ENCODE measurements around the gene MOSPD3. TPM values are rescaled to one million over a fixed set of nuclear protein-coding genes. Genes with fewer than 3 reads are reported as not detected.

The MOSPD3 gene
- total and polyA plus RNA-seq, 2 of the 13 experiments (the other 11 are each of a cell fraction or from before 2014, with no cell fraction given) = 7.6 to 8.8 TPM

DNA sequence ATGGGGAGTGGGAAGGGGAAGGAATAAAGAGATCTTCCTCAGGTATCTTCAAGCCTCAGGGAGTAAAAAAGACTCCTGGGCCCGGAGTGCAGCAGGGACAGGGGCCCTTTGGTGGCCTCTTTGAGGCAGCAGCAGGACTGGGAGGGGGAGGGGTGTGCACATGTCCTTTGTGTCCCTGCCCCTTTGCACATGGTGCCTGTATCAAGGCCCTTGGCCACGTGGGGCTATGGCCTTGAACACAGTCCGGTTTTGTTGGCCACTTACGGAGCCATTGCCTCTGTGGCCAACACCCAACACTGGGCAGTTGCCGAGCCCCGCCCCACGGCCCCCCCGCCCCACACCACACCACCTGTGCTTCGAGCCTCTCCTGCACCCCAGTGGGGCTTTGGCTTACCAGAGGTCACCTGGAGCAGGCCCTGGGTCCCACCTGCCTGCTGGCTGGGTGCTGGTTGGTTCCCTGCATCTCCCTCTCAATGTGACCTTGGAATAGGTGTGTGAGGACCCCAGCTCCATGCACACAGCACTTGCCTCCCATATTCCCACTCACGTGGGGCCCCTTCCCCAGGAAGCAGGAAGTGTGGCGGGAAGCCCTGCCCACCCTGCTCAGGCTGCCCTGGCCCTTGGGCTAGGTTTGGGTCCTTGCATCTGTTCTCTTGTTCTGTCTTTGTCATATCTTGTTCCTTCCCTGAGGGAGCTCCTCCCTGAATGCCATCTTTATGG lies 44.0 kb upstream of the MOSPD3 start (continued):
- TF ChIP-seq CC2D1A (CRISPR knock-in tag; IDR thresholded peaks at IDR 0.05) (peak; percentile 52; the same call in 1 of the 2 replicates), THAP11 (CRISPR knock-in tag; IDR thresholded peaks at IDR 0.05) (peak; percentile 17; the same call in 1 of the 2 replicates), ZNF816 (CRISPR knock-in tag; IDR thresholded peaks at IDR 0.05; ENCODE audit: borderline replicate concordance) (no peak; the same call in 1 of the 2 replicates), ZFAT (CRISPR knock-in tag; conservative IDR thresholded peaks at IDR 0.05) (no peak; the same call in 1 of the 2 replicates), GATA4 (IDR thresholded peaks at IDR 0.05; ENCODE audit: borderline replicate concordance, low read depth) (peak; percentile 59), U2AF1 (optimal IDR thresholded peaks at IDR 0.05; ENCODE audit: low read depth, low read length) (no peak), KDM5B (CRISPR knock-in tag; IDR thresholded peaks at IDR 0.05; ENCODE audit: borderline replicate concordance) (peak; percentile 68; the same call in 1 of the 2 replicates), ZNF562 (CRISPR knock-in tag; IDR thresholded peaks at IDR 0.05; ENCODE audit: borderline replicate concordance) (peak; percentile 56; the same call in 1 of the 2 replicates), NFE2 (CRISPR knock-in tag; IDR thresholded peaks at IDR 0.05) (no peak), ZNF652 (CRISPR knock-in tag; IDR thresholded peaks at IDR 0.05; ENCODE audit: borderline replicate concordance, low read depth) (peak; percentile 40; the same call in 1 of the 2 replicates), ETV5 (CRISPR knock-in tag; IDR thresholded peaks at IDR 0.05; ENCODE audit: borderline replicate concordance) (peak; percentile 26; the same call in 1 of the 2 replicates), KDM2A (CRISPR knock-in tag; IDR thresholded peaks at IDR 0.05; ENCODE audit: borderline replicate concordance, low read depth) (peak; percentile 98), ZNF510 (CRISPR knock-in tag; IDR thresholded peaks at IDR 0.05; ENCODE audit: low read depth) (peak; percentile 71), NAIF1 (CRISPR knock-in tag; IDR thresholded peaks at IDR 0.05; ENCODE audit: borderline replicate concordance) (no peak; the same call in 1 of the 2 replicates), ZNF33A (CRISPR knock-in tag; IDR thresholded peaks at IDR 0.05; ENCODE audit: borderline replicate concordance) (no peak), POLR2A (IDR thresholded peaks at IDR 0.05; ENCODE audit: insufficient read depth in 1 of 2, low read depth in 2 of 2, low read length in 2 of 2) (peak in 1 of 2 experiments; percentile 64; a peak in 2 of 4 replicates)
- TF ChIP-seq, protein P1, sequence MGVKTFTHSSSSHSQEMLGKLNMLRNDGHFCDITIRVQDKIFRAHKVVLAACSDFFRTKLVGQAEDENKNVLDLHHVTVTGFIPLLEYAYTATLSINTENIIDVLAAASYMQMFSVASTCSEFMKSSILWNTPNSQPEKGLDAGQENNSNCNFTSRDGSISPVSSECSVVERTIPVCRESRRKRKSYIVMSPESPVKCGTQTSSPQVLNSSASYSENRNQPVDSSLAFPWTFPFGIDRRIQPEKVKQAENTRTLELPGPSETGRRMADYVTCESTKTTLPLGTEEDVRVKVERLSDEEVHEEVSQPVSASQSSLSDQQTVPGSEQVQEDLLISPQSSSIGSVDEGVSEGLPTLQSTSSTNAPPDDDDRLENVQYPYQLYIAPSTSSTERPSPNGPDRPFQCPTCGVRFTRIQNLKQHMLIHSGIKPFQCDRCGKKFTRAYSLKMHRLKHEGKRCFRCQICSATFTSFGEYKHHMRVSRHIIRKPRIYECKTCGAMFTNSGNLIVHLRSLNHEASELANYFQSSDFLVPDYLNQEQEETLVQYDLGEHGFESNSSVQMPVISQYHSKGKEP (CRISPR knock-in tag; IDR thresholded peaks at IDR 0.05) = 0 out of 2 replicates have a peak, but pooled peaks have one; percentile 19
- TF ChIP-seq, protein P2, sequence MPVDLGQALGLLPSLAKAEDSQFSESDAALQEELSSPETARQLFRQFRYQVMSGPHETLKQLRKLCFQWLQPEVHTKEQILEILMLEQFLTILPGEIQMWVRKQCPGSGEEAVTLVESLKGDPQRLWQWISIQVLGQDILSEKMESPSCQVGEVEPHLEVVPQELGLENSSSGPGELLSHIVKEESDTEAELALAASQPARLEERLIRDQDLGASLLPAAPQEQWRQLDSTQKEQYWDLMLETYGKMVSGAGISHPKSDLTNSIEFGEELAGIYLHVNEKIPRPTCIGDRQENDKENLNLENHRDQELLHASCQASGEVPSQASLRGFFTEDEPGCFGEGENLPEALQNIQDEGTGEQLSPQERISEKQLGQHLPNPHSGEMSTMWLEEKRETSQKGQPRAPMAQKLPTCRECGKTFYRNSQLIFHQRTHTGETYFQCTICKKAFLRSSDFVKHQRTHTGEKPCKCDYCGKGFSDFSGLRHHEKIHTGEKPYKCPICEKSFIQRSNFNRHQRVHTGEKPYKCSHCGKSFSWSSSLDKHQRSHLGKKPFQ (CRISPR knock-in tag; IDR thresholded peaks at IDR 0.05; ENCODE audit: insufficient replicate concordance) = peak; percentile 85
- TF ChIP-seq, protein P3, sequence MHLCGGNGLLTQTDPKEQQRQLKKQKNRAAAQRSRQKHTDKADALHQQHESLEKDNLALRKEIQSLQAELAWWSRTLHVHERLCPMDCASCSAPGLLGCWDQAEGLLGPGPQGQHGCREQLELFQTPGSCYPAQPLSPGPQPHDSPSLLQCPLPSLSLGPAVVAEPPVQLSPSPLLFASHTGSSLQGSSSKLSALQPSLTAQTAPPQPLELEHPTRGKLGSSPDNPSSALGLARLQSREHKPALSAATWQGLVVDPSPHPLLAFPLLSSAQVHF (CRISPR knock-in tag; IDR thresholded peaks at IDR 0.05) = no peak
- TF ChIP-seq, protein P4, sequence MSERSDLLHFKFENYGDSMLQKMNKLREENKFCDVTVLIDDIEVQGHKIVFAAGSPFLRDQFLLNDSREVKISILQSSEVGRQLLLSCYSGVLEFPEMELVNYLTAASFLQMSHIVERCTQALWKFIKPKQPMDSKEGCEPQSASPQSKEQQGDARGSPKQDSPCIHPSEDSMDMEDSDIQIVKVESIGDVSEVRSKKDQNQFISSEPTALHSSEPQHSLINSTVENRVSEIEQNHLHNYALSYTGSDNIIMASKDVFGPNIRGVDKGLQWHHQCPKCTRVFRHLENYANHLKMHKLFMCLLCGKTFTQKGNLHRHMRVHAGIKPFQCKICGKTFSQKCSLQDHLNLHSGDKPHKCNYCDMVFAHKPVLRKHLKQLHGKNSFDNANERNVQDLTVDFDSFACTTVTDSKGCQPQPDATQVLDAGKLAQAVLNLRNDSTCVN (CRISPR knock-in tag; IDR thresholded peaks at IDR 0.05; ENCODE audit: borderline replicate concordance) = peak; percentile 28; the same call in 1 of the 2 replicates
- TF ChIP-seq, protein P5, sequence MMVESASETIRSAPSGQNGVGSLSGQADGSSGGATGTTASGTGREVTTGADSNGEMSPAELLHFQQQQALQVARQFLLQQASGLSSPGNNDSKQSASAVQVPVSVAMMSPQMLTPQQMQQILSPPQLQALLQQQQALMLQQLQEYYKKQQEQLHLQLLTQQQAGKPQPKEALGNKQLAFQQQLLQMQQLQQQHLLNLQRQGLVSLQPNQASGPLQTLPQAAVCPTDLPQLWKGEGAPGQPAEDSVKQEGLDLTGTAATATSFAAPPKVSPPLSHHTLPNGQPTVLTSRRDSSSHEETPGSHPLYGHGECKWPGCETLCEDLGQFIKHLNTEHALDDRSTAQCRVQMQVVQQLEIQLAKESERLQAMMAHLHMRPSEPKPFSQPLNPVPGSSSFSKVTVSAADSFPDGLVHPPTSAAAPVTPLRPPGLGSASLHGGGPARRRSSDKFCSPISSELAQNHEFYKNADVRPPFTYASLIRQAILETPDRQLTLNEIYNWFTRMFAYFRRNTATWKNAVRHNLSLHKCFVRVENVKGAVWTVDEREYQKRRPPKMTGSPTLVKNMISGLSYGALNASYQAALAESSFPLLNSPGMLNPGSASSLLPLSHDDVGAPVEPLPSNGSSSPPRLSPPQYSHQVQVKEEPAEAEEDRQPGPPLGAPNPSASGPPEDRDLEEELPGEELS (CRISPR knock-in tag; IDR thresholded peaks at IDR 0.05) = 0 out of 2 replicates have a peak, but pooled peaks have one; percentile 18
